GM19328 (cell line): ENCODE results near the gene HS3ST6.
A peak's percentile ranks its signal among the peaks of the same experiment; 100 is the strongest.
"Not testable (repeated sequence)": the region's sequence is repeated elsewhere in the genome, so short reads cannot be mapped to it uniquely, and the experiment has no call there.

Source experiments
- ATAC-seq: cut with Tn5 transposase; IDR thresholded peaks from one replicate; pipeline ENCODE4 v1.9.1; 2021; ENCODE audit warnings: mild to moderate bottlenecking, moderate library complexity; ENCODE audit not compliant: unreplicated experiment

Gene HS3ST6

GRCh38 chr16:1929578-1930337 is 11.5 kb upstream of the HS3ST6 start:
- peak; percentile 86 for ATAC-seq

GRCh38 chr16:1929105-1929504 is 10.9 kb upstream of the HS3ST6 start:
- ATAC-seq: no peak

DNA sequence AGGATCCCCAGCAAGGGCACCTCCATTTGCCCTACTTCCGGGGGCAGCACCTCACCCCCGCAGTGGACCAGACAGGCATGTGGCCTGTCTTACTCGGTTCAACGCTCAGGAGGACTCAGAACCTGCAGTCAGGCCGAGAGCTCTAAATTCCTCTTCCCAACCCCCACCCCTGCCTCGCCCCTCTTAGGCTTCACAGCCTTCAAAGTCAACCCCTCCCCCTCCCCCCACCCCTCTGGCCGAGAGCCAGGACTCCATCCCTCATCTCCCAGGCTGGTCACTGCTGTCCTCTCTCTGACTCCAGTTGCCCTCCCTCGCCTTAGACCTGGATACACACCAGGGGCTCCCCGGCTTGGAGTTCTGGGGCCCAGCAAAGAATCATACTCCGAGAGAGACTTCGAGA is 8.1 kb upstream of the HS3ST6 start:
- ATAC-seq: no peak

GRCh38 chr16:1924095-1924494 is 5.9 kb upstream of the HS3ST6 start:
- no peak for ATAC-seq

DNA sequence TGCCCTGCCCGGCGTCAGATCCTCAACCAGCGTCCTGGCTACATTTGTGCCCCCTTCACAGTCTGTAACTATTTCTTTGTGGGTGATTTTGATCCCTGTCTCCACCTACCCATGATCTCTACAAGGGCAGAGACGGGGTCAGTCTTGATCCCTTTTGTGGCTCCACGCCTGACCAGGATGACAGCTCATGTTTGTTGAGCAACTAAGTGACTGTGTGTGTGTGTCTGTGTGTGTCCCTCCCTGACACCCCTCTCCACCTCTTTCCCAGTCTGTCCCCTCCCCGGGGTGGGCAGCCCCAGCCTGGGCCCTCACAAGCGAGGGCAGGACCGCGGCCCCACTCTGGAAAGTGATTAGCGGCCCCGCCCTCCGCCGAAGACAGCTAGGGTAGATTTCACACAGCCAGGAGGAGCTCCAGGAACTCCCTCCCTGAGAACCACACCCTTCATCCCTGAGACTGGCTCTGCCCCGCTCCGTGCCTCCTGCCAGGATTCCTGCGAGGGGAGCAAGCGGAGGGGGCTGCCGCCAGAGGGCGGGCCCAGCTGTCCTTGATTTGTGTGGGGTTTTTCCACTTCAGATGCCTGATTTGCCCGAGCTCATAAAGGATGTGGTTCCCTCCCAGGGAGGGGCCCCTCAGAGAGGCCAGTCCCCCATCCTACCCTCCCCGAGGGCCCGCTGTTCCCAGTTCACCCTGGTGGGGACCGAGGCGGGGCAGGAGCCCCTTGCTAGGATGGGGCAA is 5.3 kb upstream of the HS3ST6 start:
- no peak for ATAC-seq

DNA sequence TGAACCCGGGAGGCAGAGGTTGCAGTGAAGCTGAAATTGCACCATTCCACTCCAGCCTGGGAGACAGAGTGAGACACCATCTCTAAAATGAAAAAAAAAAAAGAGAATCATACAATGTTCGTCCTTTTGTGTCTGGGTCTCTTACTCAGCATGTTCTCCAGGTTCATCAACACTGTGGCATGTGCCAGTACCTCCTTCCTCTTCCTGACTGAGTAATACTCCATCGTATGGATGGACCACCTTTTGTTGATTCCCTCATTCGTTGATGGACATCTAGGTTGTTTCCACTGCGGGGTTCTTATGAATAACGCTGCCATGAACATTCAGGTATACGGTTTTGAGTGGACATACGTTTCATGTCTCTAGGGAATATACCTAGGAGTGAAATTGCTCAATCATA is 4.1 kb upstream of the HS3ST6 start:
- no peak for ATAC-seq

- ATAC-seq: no peak
Observed at GRCh38 chr16:1920727-1921171, 2.5 kb upstream of the HS3ST6 start.

DNA sequence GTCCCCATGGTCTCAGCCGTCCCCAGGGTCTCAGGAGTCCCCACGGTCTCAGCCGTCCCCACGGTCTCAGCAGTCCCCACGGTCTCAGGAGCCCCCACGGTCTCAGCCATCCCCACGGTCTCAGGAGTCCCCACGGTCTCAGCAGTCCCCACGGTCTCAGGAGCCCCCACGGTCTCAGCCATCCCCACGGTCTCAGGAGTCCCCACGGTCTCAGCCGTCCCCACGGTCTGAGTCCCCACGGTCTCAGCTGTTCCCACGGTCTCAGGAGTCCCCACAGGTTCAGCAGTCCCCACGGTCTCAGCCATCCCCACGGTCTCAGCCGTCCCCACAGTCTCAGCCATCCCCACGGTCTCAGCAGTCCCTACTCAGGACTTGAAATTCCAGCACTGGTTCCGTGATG is 1.9 kb upstream of the HS3ST6 start:
- not testable (repeated sequence) for ATAC-seq

GRCh38 chr16:1919327-1919998 is 1.2 kb upstream of the HS3ST6 start:
- ATAC-seq: no peak

- no peak for ATAC-seq
Observed at GRCh38 chr16:1917665-1918350, 407 bp downstream of the HS3ST6 start.

- ATAC-seq: no peak
Observed at GRCh38 chr16:1917056-1917664, 1.1 kb downstream of the HS3ST6 start.

- ATAC-seq: no peak
Observed at GRCh38 chr16:1916640-1916990, 1.6 kb downstream of the HS3ST6 start.

GRCh38 chr16:1915732-1916639 is 2.2 kb downstream of the HS3ST6 start:
- no peak for ATAC-seq

DNA sequence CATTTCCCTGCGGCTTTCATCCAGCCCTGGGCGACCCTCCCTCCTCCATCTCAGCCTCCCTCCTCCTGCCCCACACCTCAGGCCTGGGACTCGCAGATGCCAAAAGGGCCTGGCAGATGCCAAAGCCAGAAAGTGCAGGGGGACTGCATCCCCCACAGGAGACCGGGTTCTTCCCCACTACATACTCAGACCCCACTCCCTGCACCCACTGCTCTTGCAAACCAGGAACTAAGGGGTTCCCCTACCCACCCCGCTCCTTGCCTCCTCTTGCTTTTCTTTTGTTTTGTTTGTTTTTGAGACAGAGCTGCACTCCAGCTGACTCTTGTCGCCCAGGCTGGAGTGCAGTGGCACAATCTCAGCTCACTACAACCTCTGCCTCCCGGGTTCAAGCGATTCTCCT is 3.2 kb downstream of the HS3ST6 start:
- ATAC-seq: no peak

DNA sequence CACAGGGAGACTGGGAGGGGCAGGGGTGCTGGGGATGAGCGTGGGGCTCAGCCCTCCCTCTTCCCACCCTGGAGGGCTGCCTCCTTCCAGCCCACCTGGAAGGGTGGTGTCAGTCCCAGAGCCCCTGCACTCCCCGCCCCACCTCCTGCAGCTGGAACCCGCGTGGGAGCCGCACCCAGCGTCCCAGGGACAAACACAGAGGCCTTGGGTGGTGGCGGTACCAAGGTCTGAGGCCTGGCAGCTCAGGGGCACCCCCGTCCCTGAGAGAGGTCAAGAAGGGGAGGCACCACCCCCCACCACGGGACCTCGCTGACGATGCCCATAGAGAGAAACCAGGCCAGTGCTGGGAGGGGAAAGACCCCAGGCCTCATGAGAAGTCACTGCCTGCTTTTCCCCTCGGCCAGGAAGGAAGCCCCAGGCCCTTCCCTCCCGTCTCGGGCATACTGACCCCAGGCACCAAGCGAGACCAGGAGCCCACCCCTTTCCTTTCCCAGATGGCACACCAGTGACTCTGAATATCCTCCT is 4.1 kb downstream of the HS3ST6 start:
- no peak for ATAC-seq

DNA sequence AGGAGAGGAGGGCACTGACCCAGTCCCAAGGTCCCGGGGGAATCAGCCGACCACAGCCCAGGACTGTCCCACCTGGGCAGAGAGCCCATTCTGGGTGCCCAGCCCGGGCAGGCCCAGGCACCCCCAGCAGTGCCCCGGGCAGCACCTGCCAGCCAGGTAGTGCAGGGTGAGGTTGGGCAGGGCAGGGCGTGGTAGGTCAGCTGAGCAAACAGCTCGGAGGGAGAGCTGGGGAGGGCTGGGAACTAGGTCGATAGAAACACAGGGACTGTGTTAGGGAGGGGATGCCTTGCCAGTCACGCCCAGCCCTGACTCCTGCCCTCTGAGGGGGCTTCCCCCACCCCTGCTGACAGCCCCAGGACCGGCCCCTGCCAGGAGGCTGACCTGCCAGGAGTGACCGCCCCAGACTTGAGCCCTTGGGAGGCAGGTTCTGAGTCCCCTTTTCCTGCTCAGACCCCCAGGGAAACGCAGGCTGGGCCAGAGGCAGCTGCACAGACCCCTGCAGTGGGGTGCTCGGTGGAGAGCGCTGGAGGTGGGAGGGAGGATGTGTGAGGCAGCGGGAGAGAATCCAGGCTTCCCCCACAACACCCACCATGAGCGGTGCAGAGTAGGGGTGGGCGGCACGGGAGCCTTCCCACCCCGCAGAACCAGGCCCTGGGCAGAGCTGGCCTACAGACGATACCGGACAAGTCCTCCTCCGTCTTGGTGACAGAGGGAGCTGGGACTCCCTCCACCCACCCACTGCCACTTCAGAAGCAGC is 4.7 kb downstream of the HS3ST6 start:
- no peak for ATAC-seq

DNA sequence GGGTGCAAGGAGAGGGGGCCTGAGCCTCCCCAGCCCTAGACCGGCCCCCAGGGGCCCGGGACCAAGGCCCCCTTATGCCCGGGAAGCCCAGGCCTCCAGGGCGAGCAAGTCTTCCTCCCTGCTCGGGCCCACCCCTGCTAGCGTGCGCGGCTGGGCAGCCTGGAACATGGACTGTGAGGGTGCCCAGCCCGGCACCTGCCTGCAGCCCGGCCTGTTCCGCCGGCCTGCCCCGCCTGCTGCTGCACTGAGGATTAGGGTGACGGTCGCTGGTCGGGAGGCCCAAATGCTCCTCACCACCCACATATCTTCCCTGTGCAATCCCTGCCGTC is 6.0 kb downstream of the HS3ST6 start:
- no peak for ATAC-seq

- no peak for ATAC-seq
Observed at GRCh38 chr16:1911467-1912214, 6.6 kb downstream of the HS3ST6 start.
